ENCODE data around the gene HS6ST1. TPM values are rescaled to one million over a fixed set of nuclear protein-coding genes. Genes with fewer than 3 reads are reported as not detected.

The HS6ST1 gene
- total and polyA plus RNA-seq, 4 donors: 17.9 to 31.9 (median 25.4) TPM

GRCh38 chr2:128250229-128251025 lies 68.2 kb downstream of the HS6ST1 start:
- TF ChIP-seq JUND (IDR thresholded peaks at IDR 0.05) (no peak), NR2F2 (IDR thresholded peaks at IDR 0.05) (no peak), HNF4G (IDR thresholded peaks at IDR 0.05) (no peak), SP1 (IDR thresholded peaks at IDR 0.05) (no peak), EGR1 (IDR thresholded peaks at IDR 0.05; ENCODE audit: low read depth in 2 of 2) (no peak), RAD21 (IDR thresholded peaks at IDR 0.05) (no peak)
- H3K4me3 ChIP-seq (ENCODE audit: low read depth in 1 of 3, low read length in 3 of 3): no peak overlapping the region
- 93% methylated on average over 8 of the region's 8 CpGs for WGBS
- no peaks in the 10 kb centered on the region for H3K9me3 ChIP-seq (ENCODE audit: control insufficient read depth in 4 of 4, low read length in 3 of 4)
- no peak for DNase-seq (ENCODE audit: low spot score)
- H3K27me3 ChIP-seq (ENCODE audit: control insufficient read depth in 4 of 4, insufficient read depth in 4 of 4, low read length in 3 of 4): no peaks in the 10 kb centered on the region
- no peaks in the 10 kb centered on the region for H3K36me3 ChIP-seq (ENCODE audit: control insufficient read depth in 4 of 4, insufficient read depth in 3 of 4, low read depth in 1 of 4, low read length in 3 of 4)
- no peak overlapping the region for H3K27ac ChIP-seq (ENCODE audit: low read depth in 1 of 2, low read length in 2 of 2)
- no peak overlapping the region for H3K9ac ChIP-seq (ENCODE audit: low read depth in 1 of 2, low read length in 2 of 2)
- no peaks in the 10 kb centered on the region for H3K4me1 ChIP-seq (ENCODE audit: control insufficient read depth in 4 of 4, insufficient read depth in 4 of 4, low read length in 3 of 4)

- Histone ChIP-seq H3K4me3 (ENCODE audit: low read depth in 1 of 3, low read length in 3 of 3) (no peak overlapping the region), H3K27me3 (ENCODE audit: control insufficient read depth in 4 of 4, insufficient read depth in 4 of 4, low read length in 3 of 4) (no peaks in the 10 kb centered on the region), H3K4me1 (ENCODE audit: control insufficient read depth in 4 of 4, insufficient read depth in 4 of 4, low read length in 3 of 4) (no peaks in the 10 kb centered on the region), H3K9me3 (ENCODE audit: control insufficient read depth in 4 of 4, low read length in 3 of 4) (no peaks in the 10 kb centered on the region), H3K36me3 (ENCODE audit: control insufficient read depth in 4 of 4, insufficient read depth in 3 of 4, low read depth in 1 of 4, low read length in 3 of 4) (no peaks in the 10 kb centered on the region), H3K27ac (ENCODE audit: low read depth in 1 of 2, low read length in 2 of 2) (no peak overlapping the region), H3K9ac (ENCODE audit: low read depth in 1 of 2, low read length in 2 of 2) (no peak overlapping the region)
- DNase-seq (ENCODE audit: low spot score): no peak
- 94% methylated on average over 2 of the region's 2 CpGs for WGBS
- TF ChIP-seq FOXA1 (IDR thresholded peaks at IDR 0.05) (no peak), HNF4A (conservative IDR thresholded peaks at IDR 0.05) (no peak), FOXA2 (IDR thresholded peaks at IDR 0.05) (no peak), HNF4G (IDR thresholded peaks at IDR 0.05) (no peak), CTCF (IDR thresholded peaks at IDR 0.05; ENCODE audit: low read depth, low read length, missing input control) (no peak), MAX (IDR thresholded peaks at IDR 0.05) (no peak), ATF3 (IDR thresholded peaks at IDR 0.05) (no peak), GABPA (IDR thresholded peaks at IDR 0.05 in 1 of 2, conservative IDR thresholded peaks at IDR 0.05 in 1 of 2) (no peak), NR2F2 (IDR thresholded peaks at IDR 0.05) (no peak), RAD21 (IDR thresholded peaks at IDR 0.05) (no peak), RXRA (IDR thresholded peaks at IDR 0.05) (no peak), EGR1 (IDR thresholded peaks at IDR 0.05; ENCODE audit: low read depth in 2 of 2) (no peak), JUND (IDR thresholded peaks at IDR 0.05) (no peak)
Observed at GRCh38 chr2:128249555-128249954, 69.1 kb downstream of the HS6ST1 start.

- no peak overlapping the region for H3K4me3 ChIP-seq (ENCODE audit: low read depth in 1 of 3, low read length in 3 of 3)
- H3K9ac ChIP-seq (ENCODE audit: low read depth in 1 of 2, low read length in 2 of 2): no peak overlapping the region
- H3K27ac ChIP-seq (ENCODE audit: low read depth in 1 of 2, low read length in 2 of 2): no peak overlapping the region
- DNase-seq (ENCODE audit: low spot score): no peak
- H3K27me3 ChIP-seq (ENCODE audit: control insufficient read depth in 4 of 4, insufficient read depth in 4 of 4, low read length in 3 of 4): no peaks in the 10 kb centered on the region
- H3K9me3 ChIP-seq (ENCODE audit: control insufficient read depth in 4 of 4, low read length in 3 of 4): no peaks in the 10 kb centered on the region
- H3K36me3 ChIP-seq (ENCODE audit: control insufficient read depth in 4 of 4, insufficient read depth in 3 of 4, low read depth in 1 of 4, low read length in 3 of 4): no peaks in the 10 kb centered on the region
- TF ChIP-seq FOXA1 (IDR thresholded peaks at IDR 0.05) (no peak), CTCF (IDR thresholded peaks at IDR 0.05; ENCODE audit: low read depth, low read length, missing input control) (no peak), HNF4A (conservative IDR thresholded peaks at IDR 0.05) (no peak), TAF1 (conservative IDR thresholded peaks at IDR 0.05) (no peak), RXRA (IDR thresholded peaks at IDR 0.05) (no peak)
- H3K4me1 ChIP-seq (ENCODE audit: control insufficient read depth in 4 of 4, insufficient read depth in 4 of 4, low read length in 3 of 4): no peaks in the 10 kb centered on the region
Observed at GRCh38 chr2:128245813-128246212, 72.9 kb downstream of the HS6ST1 start.
